Measurements from ENCODE around the gene SYT7. TPM values are rescaled to one million over a fixed set of nuclear protein-coding genes. Genes with fewer than 3 reads are reported as not detected.

The SYT7 gene
- total and polyA plus RNA-seq, 2 donors (not counting 1 experiment from before 2014, with no cell fraction given), result not detected

DNA sequence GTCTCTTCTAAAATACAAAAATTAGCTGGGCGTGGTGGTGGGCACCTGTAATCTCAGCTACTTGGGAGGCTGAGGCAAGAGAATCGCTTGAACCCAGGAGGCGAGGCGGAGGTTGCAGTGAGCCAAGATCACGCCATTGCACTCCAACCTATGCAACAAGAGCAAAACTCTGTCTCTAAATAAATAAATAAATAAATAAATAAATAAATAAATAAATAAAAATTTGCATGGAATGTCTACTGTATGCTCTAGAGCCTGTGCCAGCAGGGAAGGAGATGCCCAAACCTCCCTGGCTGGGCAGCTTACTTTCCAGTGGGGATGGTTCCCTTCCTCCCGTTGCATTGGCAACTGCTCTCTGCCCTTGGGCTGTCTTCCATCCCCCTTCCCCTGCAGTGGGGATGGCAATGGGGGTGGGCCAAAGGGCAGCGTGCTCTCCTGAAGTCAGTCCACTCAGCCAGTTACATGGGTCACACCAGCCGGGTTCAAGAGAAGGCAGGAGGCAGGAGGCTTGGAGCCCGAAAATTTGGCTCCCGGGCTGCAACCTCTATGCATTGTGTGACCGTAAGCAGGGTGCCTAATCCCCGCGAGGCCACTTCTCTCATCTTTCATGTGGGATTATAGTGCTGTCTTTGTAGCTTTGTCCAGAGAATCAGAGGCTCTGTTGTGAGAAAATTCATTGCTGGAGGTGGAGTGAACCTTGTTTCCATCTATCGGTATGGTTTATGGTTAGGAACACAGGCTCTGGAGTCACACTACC lies 73.7 kb downstream of the SYT7 start:
- Histone ChIP-seq H3K36me3 (replicated peaks in 1 of 2; ENCODE audit: control extremely low read depth in 1 of 2, control insufficient read depth in 1 of 2, extremely low read depth in 1 of 2, insufficient read depth in 2 of 2, low read length in 1 of 2) (no peaks in the 10 kb centered on the region), H2AFZ (ENCODE audit: insufficient read depth, low read depth, low read length, poor library complexity, severe bottlenecking) (no peak overlapping the region), H3K9ac (ENCODE audit: low read length) (no peak overlapping the region), H3K4me1 (ENCODE audit: control insufficient read depth in 2 of 2, insufficient read depth in 2 of 2, low read length in 2 of 2) (peaks cover 17% of the 10 kb centered on the region in 2 donors), H3K4me3 (ENCODE audit: control extremely low read depth in 1 of 5, extremely low read depth in 1 of 5, insufficient read depth in 1 of 5, low read depth in 2 of 5, low read length in 4 of 5) (no peak overlapping the region), H3K4me2 (replicated peaks; ENCODE audit: low read depth, low read length, poor library complexity, severe bottlenecking) (no peak overlapping the region), H3K27me3 (replicated peaks in 1 of 4; ENCODE audit: control extremely low read depth in 1 of 4, control insufficient read depth in 3 of 4, insufficient read depth in 4 of 4, low read length in 3 of 4) (peaks cover 0 to 50% (median 17%) of the 10 kb centered on the region in 4 experiments), H4K20me1 (ENCODE audit: control insufficient read depth, insufficient read depth, low read length, poor library complexity, severe bottlenecking) (no peaks in the 10 kb centered on the region), H3K27ac (ENCODE audit: low read length in 2 of 2) (no peak overlapping the region), H3K9me3 (ENCODE audit: control extremely low read depth in 1 of 3, control insufficient read depth in 2 of 3, insufficient read depth in 1 of 3, low read length in 2 of 3) (peaks cover 0 to 9% (median 0%) of the 10 kb centered on the region in 3 donors), H3K79me2 (ENCODE audit: control insufficient read depth, insufficient read depth, low read length) (no peaks in the 10 kb centered on the region)
- Mint-ChIP-seq H3K27ac (no peak overlapping the region), H3K27me3 (peaks cover 34% of the 10 kb centered on the region), H3K4me3 (peak overlapping the region; percentile 82), H3K9me3 (ENCODE audit: insufficient read depth) (no peaks in the 10 kb centered on the region), H3K4me1 (peaks cover 12% of the 10 kb centered on the region)
- WGBS (ENCODE audit: insufficient coverage), result 61% methylated on average over 9 of the region's 14 CpGs
- DNase-seq (no peak), ATAC-seq (ENCODE audit: low read depth) (no peak)
- ChIA-PET CTCF (interaction anchor here (0.6 to 1.5 kb wide), 4 partner anchors 10 to 116 kb away, joined by 3 to 4 read pairs (median 3); a partner anchor contains a TSS), POLR2A (no interaction called here)
- intact Hi-C loops (cut with micrococcal nuclease), result no loop called here
- TF ChIP-seq EZH2 (IDR thresholded peaks at IDR 0.05; ENCODE audit: borderline replicate concordance, insufficient read depth, low read depth, low read length, poor library complexity, severe bottlenecking), result no peak

DNA sequence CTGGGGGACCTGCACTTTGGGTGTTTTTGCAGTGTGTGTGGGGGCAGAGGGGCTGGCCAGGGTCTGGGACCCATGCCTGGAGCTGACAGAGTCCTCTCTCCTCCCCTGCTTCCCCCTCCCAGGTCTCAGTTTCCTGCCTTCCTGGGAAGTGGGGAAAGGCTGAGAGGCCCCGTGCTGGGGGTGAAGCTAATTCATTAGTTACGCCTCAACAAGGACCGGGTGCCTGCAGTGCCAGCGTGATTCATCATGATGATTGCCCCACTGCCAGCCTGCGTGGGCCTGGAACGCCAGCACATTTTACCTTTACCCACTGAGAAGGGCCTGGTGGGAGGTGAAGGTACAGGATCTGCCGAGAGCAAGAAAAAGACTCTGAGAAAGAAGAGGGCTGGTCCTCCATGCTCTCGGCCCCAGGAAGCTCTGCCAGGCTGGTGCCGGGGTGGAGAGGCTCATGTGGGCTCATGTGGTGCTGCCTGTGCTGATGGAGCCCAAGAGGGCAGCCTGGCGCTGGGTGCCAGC lies 75.2 kb downstream of the SYT7 start:
- intact Hi-C loops (cut with micrococcal nuclease), result no loop called here
- DNase-seq (no peak), ATAC-seq (ENCODE audit: low read depth) (no peak)
- Mint-ChIP-seq H3K27me3 (peaks cover 25% of the 10 kb centered on the region), H3K4me3 (no peak overlapping the region), H3K4me1 (peaks cover 10% of the 10 kb centered on the region), H3K9me3 (ENCODE audit: insufficient read depth) (no peaks in the 10 kb centered on the region), H3K27ac (no peak overlapping the region)
- Histone ChIP-seq H3K79me2 (ENCODE audit: control insufficient read depth, insufficient read depth, low read length) (no peaks in the 10 kb centered on the region), H3K36me3 (replicated peaks in 1 of 2; ENCODE audit: control extremely low read depth in 1 of 2, control insufficient read depth in 1 of 2, extremely low read depth in 1 of 2, insufficient read depth in 2 of 2, low read length in 1 of 2) (no peaks in the 10 kb centered on the region), H3K9ac (ENCODE audit: low read length) (no peak overlapping the region), H3K9me3 (ENCODE audit: control extremely low read depth in 1 of 3, control insufficient read depth in 2 of 3, insufficient read depth in 1 of 3, low read length in 2 of 3) (peaks cover 0 to 9% (median 0%) of the 10 kb centered on the region in 3 donors), H3K4me2 (replicated peaks; ENCODE audit: low read depth, low read length, poor library complexity, severe bottlenecking) (no peak overlapping the region), H2AFZ (ENCODE audit: insufficient read depth, low read depth, low read length, poor library complexity, severe bottlenecking) (no peak overlapping the region), H4K20me1 (ENCODE audit: control insufficient read depth, insufficient read depth, low read length, poor library complexity, severe bottlenecking) (no peaks in the 10 kb centered on the region), H3K4me1 (ENCODE audit: control insufficient read depth in 2 of 2, insufficient read depth in 2 of 2, low read length in 2 of 2) (peaks cover 17% of the 10 kb centered on the region in 2 donors), H3K27ac (ENCODE audit: low read length in 2 of 2) (no peak overlapping the region), H3K27me3 (replicated peaks in 1 of 4; ENCODE audit: control extremely low read depth in 1 of 4, control insufficient read depth in 3 of 4, insufficient read depth in 4 of 4, low read length in 3 of 4) (peaks cover 0 to 38% (median 14%) of the 10 kb centered on the region in 4 experiments), H3K4me3 (ENCODE audit: control extremely low read depth in 1 of 5, extremely low read depth in 1 of 5, insufficient read depth in 1 of 5, low read depth in 2 of 5, low read length in 4 of 5) (no peak overlapping the region)
- CTCF ChIA-PET, result interaction anchor here (0.8 kb wide), 1 partner anchor 26 kb away, joined by 3 read pairs; no protein-coding TSS in a partner anchor
- POLR2A ChIA-PET, result no interaction called here
- 69% methylated on average over 2 of the region's 10 CpGs for WGBS (ENCODE audit: insufficient coverage)
- TF ChIP-seq, protein P1, sequence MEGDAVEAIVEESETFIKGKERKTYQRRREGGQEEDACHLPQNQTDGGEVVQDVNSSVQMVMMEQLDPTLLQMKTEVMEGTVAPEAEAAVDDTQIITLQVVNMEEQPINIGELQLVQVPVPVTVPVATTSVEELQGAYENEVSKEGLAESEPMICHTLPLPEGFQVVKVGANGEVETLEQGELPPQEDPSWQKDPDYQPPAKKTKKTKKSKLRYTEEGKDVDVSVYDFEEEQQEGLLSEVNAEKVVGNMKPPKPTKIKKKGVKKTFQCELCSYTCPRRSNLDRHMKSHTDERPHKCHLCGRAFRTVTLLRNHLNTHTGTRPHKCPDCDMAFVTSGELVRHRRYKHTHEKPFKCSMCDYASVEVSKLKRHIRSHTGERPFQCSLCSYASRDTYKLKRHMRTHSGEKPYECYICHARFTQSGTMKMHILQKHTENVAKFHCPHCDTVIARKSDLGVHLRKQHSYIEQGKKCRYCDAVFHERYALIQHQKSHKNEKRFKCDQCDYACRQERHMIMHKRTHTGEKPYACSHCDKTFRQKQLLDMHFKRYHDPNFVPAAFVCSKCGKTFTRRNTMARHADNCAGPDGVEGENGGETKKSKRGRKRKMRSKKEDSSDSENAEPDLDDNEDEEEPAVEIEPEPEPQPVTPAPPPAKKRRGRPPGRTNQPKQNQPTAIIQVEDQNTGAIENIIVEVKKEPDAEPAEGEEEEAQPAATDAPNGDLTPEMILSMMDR (IDR thresholded peaks at IDR 0.05), result no peak
